DMS114 treated with DMSO at 0.1 percent for 48 hours (cell line): ENCODE measurements around the gene RAB3C.
"Not testable (repeated sequence)": the region's sequence is repeated elsewhere in the genome, so short reads cannot be mapped to it uniquely, and the experiment has no call there.

ENCODE experiments used
- DNase-seq: peaks from one replicate; lab custom pipeline; 2025; ENCODE audit not compliant: unreplicated experiment; lab: John Stamatoyannopoulos, UW

Gene RAB3C

DNA sequence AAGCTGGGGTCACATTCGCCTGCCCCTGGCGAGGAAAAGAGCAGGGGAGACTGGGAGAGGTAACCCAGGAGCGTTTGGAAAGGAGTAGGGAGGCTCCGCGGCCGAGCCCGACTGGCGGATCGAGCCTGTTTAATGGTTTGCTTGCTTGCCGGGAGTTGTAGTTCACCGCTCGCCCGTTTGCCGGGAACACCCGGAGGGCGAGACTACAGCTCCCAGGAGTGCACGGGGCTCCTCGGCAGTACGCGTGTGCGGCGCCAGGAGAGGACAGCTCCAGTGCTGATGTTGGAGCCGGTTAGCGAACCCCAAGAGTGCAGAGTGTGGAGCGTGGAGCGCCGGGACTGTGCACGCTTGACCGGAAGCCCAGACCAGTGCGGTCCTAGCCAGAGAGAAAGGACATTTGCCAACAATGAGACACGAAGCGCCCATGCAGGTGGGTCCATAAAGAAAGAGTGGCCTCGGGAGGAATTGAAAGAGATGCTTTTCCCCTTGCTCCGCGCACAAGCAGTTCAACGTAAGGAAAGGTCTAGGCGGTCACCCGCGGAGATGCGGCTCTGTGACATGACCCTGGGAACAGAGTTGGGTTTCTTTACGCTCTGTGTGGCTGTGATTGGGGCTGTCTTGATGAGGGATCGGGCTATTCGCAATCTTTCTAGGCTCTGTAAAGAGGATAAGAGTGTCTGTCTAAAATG lies at the start of gene RAB3C:
Gene RAB3C (plus strand): TSS at position 273 of the 689 bp plus-strand sequence. CDS start 134 bp downstream, at position 407.
- peak; percentile 84 for DNase-seq

- not testable (repeated sequence) for DNase-seq
Observed at GRCh38 chr5:58541935-58542334, 40.9 kb upstream of the RAB3C start.

DNA sequence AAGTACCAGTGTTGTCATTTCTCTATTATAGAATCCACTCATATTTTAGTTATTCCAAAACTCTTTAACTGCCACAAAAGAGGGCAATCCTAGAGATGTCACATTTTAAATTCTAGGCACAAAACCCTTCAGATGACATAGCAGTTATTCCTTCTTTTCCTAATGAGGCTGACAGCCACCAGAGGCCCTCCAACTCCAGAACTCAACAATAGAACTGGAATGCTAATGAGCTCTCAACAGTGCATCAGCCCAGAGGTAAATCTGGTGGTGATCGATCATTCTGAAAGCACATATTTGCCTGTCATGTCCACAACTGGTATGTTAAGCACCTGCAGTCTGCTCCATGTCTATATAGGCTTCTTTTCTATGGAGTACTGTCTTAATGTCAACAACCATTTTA lies 40.2 kb upstream of the RAB3C start:
- DNase-seq: no peak

GRCh38 chr5:58543723-58544122 lies 39.2 kb upstream of the RAB3C start:
- DNase-seq: no peak

GRCh38 chr5:58544195-58544594 lies 38.7 kb upstream of the RAB3C start:
- no peak for DNase-seq

- no peak for DNase-seq
Observed at GRCh38 chr5:58544926-58545325, 37.9 kb upstream of the RAB3C start.

- DNase-seq: no peak
Observed at GRCh38 chr5:58545912-58546311, 37.0 kb upstream of the RAB3C start.

GRCh38 chr5:58548068-58548467 lies 34.8 kb upstream of the RAB3C start:
- no peak for DNase-seq

GRCh38 chr5:58551492-58551891 lies 31.4 kb upstream of the RAB3C start:
- DNase-seq: no peak

- not testable (repeated sequence) for DNase-seq
Observed at GRCh38 chr5:58557665-58558338, 25.1 kb upstream of the RAB3C start.

- not testable (repeated sequence) for DNase-seq
Observed at GRCh38 chr5:58563016-58563700, 19.7 kb upstream of the RAB3C start.

- not testable (repeated sequence) for DNase-seq
Observed at GRCh38 chr5:58564043-58564832, 18.6 kb upstream of the RAB3C start.

GRCh38 chr5:58565033-58565432 lies 17.8 kb upstream of the RAB3C start:
- DNase-seq: no peak

GRCh38 chr5:58571501-58571900 lies 11.4 kb upstream of the RAB3C start:
- DNase-seq: no peak

DNA sequence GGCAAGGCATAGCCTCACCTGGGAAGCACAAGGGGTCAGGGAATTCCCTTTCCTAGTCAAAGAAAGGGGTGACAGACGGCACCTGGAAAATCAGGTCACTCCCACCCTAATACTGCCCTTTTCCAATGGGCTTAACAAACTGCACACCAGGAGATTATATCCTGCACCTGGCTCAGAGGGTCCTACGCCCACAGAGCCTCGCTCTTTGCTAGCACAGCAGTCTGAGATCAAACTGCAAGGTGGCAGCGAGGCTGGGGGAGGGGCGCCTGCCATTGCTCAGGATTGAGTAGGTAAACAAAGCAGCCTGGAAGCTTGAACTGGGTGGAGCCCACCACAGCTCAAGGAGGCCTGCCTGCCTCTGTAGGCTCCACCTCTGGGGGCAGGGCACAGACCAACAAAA lies 9.9 kb upstream of the RAB3C start:
- DNase-seq: not testable (repeated sequence)

GRCh38 chr5:58579781-58580180 lies 3.1 kb upstream of the RAB3C start:
- DNase-seq: no peak

GRCh38 chr5:58582019-58582802 lies 664 bp upstream of the RAB3C start:
- DNase-seq: no peak

- no peak for DNase-seq
Observed at GRCh38 chr5:58595952-58596351, 13.1 kb downstream of the RAB3C start.

DNA sequence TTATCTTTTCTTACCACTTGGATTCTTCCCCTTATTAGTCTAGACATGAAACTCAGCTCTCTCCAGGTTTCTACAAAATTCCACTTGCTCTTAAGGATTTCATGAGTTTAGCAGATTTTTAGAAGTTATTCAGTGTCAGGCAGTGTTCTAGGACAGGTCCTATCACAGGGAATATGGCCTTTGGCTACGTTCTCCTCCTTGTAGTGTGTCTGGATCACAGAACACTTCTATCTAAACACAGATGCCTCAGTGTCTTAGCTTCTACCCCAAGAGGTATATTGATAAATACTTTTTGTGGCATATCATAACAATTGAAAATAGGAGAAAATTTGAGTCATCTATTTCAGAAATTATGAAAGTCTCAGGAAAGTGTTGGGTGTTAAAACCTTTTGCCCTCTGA lies 15.6 kb downstream of the RAB3C start:
- DNase-seq: no peak

- DNase-seq: no peak
Observed at GRCh38 chr5:58599217-58599616, 16.3 kb downstream of the RAB3C start.
